Suprapubic skin (tissue), 4 donors: ENCODE results near the gene WNK1. TPM values are rescaled to one million over a fixed set of nuclear protein-coding genes. Genes with fewer than 3 reads are reported as not detected.
"Not testable (repeated sequence)": the region's sequence is repeated elsewhere in the genome, so short reads cannot be mapped to it uniquely, and the experiment has no call there.

ENCODE experiments used
- DNase-seq, 2 donors: peaks; one replicate each; pipeline ENCODE4 v3.0.0-alpha.2; 2019; ENCODE audit warnings: low spot score in 2 of 2
- H3K27ac ChIP-seq: fragments of 200-600 bp; sonication (generic); one replicate; pipeline ENCODE4 v1.5.1; 2019
- H3K27me3 ChIP-seq: fragments of 200-600 bp; sonication (generic); one replicate; pipeline ENCODE4 v1.5.1; 2019
- H3K36me3 ChIP-seq: fragments of 200-600 bp; sonication (generic); one replicate; pipeline ENCODE4 v1.5.1; 2019
- H3K4me1 ChIP-seq: fragments of 200-600 bp; sonication (generic); one replicate; pipeline ENCODE4 v1.5.1; 2019
- H3K4me3 ChIP-seq: fragments of 200-600 bp; sonication (generic); one replicate; pipeline ENCODE4 v1.5.1; 2019; ENCODE audit warnings: mild to moderate bottlenecking
- H3K9me3 ChIP-seq: fragments of 200-600 bp; sonication (generic); one replicate; pipeline ENCODE4 v1.5.1; 2019
- EP300 ChIP-seq: sonication (generic); formaldehyde crosslinking; IDR thresholded peaks from one replicate; pipeline ENCODE4 v1.6.1; 2017; ENCODE audit warnings: antibody characterized with exemption
- POLR2A ChIP-seq, 2 donors: fragments of 450-650 bp; IDR thresholded peaks; one replicate each; pipeline ENCODE4 v1.6.1; 2017; ENCODE audit warnings: antibody characterized with exemption in 2 of 2, mild to moderate bottlenecking in 2 of 2, moderate library complexity in 2 of 2
- POLR2AphosphoS5 ChIP-seq, 3 donors: sonication (generic); formaldehyde crosslinking; IDR thresholded peaks; one replicate each; pipeline ENCODE4 v1.6.1; 2017; ENCODE audit warnings: antibody characterized with exemption in 3 of 3
- WGBS: methylation state at CpG from one replicate; pipeline ENCODE4 v1.1.5; 2018; 5-methylcytosine and 5-hydroxymethylcytosine counted together
- total RNA-seq, 4 donors: library from RNA; depleted of rRNA; stranded (reverse); fragments of >200 nt; gene quantifications; one replicate each; pipeline ENCODE4 v1.1.0, GENCODE V29; 2016
- TF ChIP-seq, protein P1 (sequence below), 2 donors: fragments of 200-600 bp in 1 of 2; fragments of 450-650 bp in 1 of 2; sonication (generic) in 1 of 2; IDR thresholded peaks; one replicate each; pipeline ENCODE4 v1.5.1; 2016 to 2019; ENCODE audit warnings: antibody characterized with exemption in 2 of 2, mild to moderate bottlenecking in 1 of 2, moderate library complexity in 1 of 2

The WNK1 gene
- total RNA-seq, 4 donors from 2014 or later: 368 to 724 (median 435) TPM

DNA sequence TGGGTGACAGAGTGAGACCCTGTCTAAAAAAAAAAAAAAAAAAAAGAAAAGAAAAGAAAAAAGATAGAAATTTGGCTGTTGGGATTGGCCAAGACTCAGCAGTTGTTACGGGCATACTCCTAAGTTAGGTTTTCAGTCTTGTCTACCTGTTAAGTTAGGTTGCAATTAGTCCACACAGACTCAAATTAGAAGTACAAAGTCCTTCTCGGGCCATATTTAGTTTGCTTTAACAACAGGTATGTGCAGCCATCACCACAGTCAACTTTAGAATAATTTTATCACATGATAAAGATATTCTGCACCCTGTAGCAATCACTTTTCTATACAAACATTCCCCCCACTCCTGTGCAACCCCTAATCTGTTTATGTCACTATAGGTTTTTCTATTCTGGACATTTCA lies 85.2 kb downstream of the WNK1 start:
- Histone ChIP-seq H3K27ac (no peak overlapping the region), H3K4me1 (no peaks in the 10 kb centered on the region), H3K9me3 (no peaks in the 10 kb centered on the region), H3K27me3 (no peaks in the 10 kb centered on the region), H3K4me3 (no peak overlapping the region), H3K36me3 (peaks cover 6% of the 10 kb centered on the region)
- WGBS: 94% methylated on average over 2 of the region's 2 CpGs
- DNase-seq: no peak
- TF ChIP-seq POLR2AphosphoS5 (IDR thresholded peaks at IDR 0.05): no peak
- TF ChIP-seq, protein P1, sequence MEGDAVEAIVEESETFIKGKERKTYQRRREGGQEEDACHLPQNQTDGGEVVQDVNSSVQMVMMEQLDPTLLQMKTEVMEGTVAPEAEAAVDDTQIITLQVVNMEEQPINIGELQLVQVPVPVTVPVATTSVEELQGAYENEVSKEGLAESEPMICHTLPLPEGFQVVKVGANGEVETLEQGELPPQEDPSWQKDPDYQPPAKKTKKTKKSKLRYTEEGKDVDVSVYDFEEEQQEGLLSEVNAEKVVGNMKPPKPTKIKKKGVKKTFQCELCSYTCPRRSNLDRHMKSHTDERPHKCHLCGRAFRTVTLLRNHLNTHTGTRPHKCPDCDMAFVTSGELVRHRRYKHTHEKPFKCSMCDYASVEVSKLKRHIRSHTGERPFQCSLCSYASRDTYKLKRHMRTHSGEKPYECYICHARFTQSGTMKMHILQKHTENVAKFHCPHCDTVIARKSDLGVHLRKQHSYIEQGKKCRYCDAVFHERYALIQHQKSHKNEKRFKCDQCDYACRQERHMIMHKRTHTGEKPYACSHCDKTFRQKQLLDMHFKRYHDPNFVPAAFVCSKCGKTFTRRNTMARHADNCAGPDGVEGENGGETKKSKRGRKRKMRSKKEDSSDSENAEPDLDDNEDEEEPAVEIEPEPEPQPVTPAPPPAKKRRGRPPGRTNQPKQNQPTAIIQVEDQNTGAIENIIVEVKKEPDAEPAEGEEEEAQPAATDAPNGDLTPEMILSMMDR (IDR thresholded peaks at IDR 0.05): no peak
- TF ChIP-seq EP300: no peak
- no peak for TF ChIP-seq POLR2A (IDR thresholded peaks at IDR 0.05)

- Histone ChIP-seq H3K36me3 (peaks cover 8% of the 10 kb centered on the region), H3K9me3 (no peaks in the 10 kb centered on the region), H3K27me3 (no peaks in the 10 kb centered on the region), H3K4me3 (no peak overlapping the region), H3K4me1 (peaks cover 4% of the 10 kb centered on the region), H3K27ac (no peak overlapping the region)
- TF ChIP-seq EP300: no peak
- no peak for TF ChIP-seq POLR2A (IDR thresholded peaks at IDR 0.05)
- TF ChIP-seq, protein P1 (IDR thresholded peaks at IDR 0.05): no peak
- no peak for TF ChIP-seq POLR2AphosphoS5 (IDR thresholded peaks at IDR 0.05)
- no peak for DNase-seq
Measured at GRCh38 chr12:843609-844008, 91.2 kb downstream of the WNK1 start.

- no peak for DNase-seq
- no peak for TF ChIP-seq POLR2AphosphoS5 (IDR thresholded peaks at IDR 0.05)
- TF ChIP-seq POLR2A (IDR thresholded peaks at IDR 0.05): no peak
- TF ChIP-seq, protein P1 (IDR thresholded peaks at IDR 0.05): no peak
- TF ChIP-seq EP300: no peak
- 84% methylated on average over 2 of the region's 2 CpGs for WGBS
- H3K36me3 ChIP-seq: peaks cover 3% of the 10 kb centered on the region
- H3K27ac ChIP-seq: no peak overlapping the region
- no peaks in the 10 kb centered on the region for H3K27me3 ChIP-seq
- H3K4me3 ChIP-seq: no peak overlapping the region
- no peaks in the 10 kb centered on the region for H3K9me3 ChIP-seq
- H3K4me1 ChIP-seq: peaks cover 15% of the 10 kb centered on the region
Measured at GRCh38 chr12:846421-846820, 94.0 kb downstream of the WNK1 start.

GRCh38 chr12:848173-848865 lies 95.9 kb downstream of the WNK1 start:
- no peaks in the 10 kb centered on the region for H3K27me3 ChIP-seq
- no peaks in the 10 kb centered on the region for H3K9me3 ChIP-seq
- peaks cover 3% of the 10 kb centered on the region for H3K36me3 ChIP-seq
- H3K4me3 ChIP-seq: no peak overlapping the region
- TF ChIP-seq EP300 (no peak), POLR2A (IDR thresholded peaks at IDR 0.05) (no peak), POLR2AphosphoS5 (IDR thresholded peaks at IDR 0.05) (no peak)
- TF ChIP-seq, protein P1 (IDR thresholded peaks at IDR 0.05): no peak
- H3K4me1 ChIP-seq: peaks cover 34% of the 10 kb centered on the region
- 36% methylated on average over 2 of the region's 2 CpGs for WGBS
- H3K27ac ChIP-seq: no peak overlapping the region
- DNase-seq: no peak

GRCh38 chr12:848882-849527 lies 96.6 kb downstream of the WNK1 start:
- peaks cover 36% of the 10 kb centered on the region for H3K4me1 ChIP-seq

GRCh38 chr12:849733-850437 lies 97.5 kb downstream of the WNK1 start:
- not testable (repeated sequence) for H3K27ac ChIP-seq, H3K4me3 ChIP-seq, H3K36me3 ChIP-seq, DNase-seq, H3K9me3 ChIP-seq, H3K27me3 ChIP-seq
- 82% methylated on average over 4 of the region's 4 CpGs for WGBS
- peaks cover 40% of the 10 kb centered on the region for H3K4me1 ChIP-seq

More at GRCh38 chr12:848882-849527, 96.6 kb downstream of the WNK1 start:
- Histone ChIP-seq H3K27ac (no peak overlapping the region), H3K36me3 (peaks cover 3% of the 10 kb centered on the region), H3K9me3 (no peaks in the 10 kb centered on the region), H3K4me3 (no peak overlapping the region), H3K27me3 (no peaks in the 10 kb centered on the region)
- no peak for DNase-seq
- TF ChIP-seq, protein P1 (IDR thresholded peaks at IDR 0.05): no peak
- TF ChIP-seq POLR2AphosphoS5 (IDR thresholded peaks at IDR 0.05) (no peak), EP300 (no peak), POLR2A (IDR thresholded peaks at IDR 0.05) (no peak)
- WGBS: 74% methylated on average over 2 of the region's 2 CpGs
